Smooth muscle cell of the brain vasculature (primary cell): ENCODE results near the gene DCLRE1B.

Source experiments
- DNase-seq: peaks from one replicate; pipeline ENCODE4 v3.0.0-alpha.2; 2012; ENCODE audit warnings: low read depth, low spot score

Gene DCLRE1B

DNA sequence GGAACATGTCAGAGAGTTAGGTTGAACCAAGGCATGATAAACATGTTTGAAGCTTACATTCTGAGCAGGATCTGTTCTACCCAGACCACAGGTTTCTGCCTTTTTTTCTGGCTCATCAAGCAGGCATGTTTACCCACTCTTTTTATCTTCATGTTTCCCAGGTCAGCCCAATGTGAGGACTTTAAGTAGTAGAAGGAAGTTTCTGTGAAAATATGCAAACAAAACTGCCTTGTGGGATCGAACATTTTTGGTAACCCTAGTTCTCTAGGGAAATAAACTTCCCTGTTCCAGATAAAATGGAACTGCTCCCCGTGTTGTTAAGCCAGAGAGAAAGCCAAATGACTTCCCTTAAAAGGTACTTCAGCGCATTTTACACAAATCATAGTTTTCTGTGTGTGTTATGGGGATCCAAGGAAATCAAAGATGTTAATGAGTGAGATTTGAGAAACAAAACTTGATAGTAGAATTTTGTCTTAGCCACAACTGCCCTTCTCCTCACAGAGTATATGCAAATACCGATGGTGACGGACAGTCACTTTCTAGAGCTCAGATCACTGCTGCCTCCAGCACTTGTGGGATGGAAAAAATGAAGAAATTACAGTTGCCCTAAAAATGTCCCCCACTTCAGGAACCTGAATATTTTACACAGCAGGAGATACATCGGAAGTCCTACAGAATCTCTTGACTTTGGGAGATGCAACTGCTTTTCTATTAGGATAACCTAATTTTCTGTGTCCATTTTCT lies 23.2 kb downstream of the DCLRE1B start:
- DNase-seq: no peak

DNA sequence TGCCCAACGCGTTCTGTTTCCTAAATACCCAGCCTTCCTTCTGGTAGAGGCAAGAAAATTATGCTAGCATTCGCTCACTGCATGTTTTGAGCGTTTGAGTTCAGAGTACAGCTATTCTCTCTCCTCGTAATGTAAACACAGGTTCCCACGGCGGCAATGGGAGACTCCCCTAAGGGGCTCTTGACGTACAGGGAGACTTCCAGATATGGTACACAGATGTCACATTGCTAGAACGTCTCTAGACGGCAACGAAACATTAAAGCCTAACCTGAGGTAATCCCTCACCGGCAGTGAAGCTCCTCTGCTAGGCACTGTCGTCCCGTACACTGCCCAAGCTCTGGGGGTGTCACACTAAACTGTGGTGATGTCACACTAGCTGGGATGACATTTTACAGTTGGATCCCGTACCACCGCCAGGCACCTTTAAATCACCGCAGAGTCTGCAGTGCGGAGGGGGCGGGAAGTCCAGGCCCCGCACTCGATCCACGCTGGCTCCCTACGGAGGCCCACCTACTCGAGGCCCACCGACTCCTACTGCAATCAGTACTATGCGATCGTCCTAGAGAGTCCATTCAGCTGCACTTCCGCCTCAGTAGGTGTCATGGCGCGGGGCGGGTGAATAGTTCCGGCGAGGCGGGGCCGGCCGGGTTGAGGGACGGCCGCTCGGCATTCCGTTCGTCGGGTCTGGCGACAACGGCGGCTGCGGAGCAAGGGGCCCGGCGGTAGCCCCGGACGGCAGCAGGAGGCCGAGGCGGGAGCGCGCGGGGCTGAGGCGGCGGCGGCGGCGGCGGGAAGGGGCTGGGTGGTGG lies 24.0 kb downstream of the DCLRE1B start, which contains the start of gene HIPK1:
Gene HIPK1, plus strand, starts transcription at position 384 of the 809 bp plus-strand sequence.
- DNase-seq: peak; percentile 63

DNA sequence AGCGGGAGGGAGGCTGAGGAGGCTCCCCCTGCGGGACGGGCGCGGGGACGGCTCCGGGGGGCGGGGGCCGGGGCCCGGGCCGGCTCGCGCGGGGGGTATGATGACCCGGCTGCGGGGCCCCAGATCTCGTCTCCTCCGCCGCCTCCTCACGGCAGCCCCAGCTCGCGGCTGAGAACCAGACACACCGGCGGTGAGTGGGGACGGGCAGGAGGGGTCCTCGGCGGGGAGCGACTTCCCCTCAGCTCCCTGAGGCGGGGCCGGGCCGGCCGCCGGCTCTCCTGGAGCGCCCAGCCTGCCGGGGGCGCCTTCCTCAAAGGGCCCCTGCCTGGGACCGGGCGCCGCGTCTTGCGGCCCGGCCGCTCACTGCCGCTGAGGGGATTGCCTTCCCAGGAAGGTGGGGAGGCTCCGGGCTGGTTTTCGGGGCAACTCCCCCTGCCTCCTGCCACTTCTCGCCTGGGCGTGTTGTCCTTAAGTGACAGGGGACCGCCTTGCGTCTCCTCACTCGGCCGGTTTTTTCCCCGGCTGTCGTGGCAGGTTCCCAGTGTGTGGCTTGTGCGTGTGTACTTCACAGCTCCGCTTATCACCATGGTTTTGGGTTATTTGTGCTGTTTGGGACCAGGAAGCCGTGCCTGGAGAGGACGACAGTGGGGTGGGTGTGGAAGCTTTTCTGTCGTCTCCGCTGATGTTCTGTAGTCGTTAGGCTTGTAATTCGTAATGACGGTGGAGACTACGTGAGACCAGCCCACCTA lies 24.8 kb downstream of the DCLRE1B start:
- no peak for DNase-seq

DNA sequence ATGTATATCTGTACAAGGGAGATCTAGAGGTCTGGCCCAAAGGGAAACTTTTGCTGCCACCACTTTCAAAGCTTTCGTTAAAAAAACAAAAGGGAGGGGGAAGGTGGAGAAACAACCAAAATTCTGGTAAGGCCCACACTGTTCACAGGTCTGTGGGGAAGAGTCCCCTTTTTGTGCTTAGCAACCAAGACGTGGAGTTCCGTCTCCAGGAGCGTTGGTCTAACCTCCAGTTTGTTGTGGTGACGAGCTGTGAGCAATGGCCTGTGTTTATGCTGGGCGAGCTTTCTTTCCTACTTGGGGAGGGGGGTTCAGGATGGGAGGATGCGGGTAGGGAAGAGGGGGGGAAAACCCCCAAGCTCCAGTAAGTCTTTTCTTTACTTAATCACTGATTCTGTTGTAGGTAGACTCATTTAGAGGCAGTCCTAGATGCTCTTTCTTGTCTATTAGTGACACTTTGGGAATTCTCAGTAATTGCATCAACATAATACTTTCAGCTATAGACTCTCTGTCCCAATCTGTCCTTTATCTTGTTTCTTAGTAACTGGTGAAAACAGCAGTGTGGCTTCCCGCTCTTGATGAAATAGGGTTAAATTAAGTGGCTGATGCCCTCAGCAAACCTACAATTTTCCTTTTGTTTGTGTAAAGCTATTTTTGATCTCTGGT lies 25.5 kb downstream of the DCLRE1B start:
- DNase-seq: no peak

DNA sequence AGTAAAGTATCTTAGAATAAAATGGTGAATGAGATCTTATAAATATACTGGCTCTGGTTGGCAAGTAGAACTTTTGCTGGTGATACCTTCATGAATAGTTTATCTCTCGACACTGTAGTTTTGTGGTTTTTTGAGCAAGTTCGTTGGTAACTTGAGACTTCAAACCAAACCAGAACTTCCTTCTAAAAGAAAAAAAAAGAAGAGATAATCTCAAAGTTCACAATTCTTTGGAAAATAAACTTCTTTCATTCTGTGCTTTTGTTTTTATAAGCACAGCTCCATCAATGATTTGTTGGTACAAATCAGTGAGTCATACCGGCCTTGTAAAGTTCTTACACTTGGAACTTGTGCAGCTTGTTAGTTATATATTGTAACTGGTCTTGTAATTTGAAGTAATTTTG lies 26.3 kb downstream of the DCLRE1B start:
- DNase-seq: no peak

DNA sequence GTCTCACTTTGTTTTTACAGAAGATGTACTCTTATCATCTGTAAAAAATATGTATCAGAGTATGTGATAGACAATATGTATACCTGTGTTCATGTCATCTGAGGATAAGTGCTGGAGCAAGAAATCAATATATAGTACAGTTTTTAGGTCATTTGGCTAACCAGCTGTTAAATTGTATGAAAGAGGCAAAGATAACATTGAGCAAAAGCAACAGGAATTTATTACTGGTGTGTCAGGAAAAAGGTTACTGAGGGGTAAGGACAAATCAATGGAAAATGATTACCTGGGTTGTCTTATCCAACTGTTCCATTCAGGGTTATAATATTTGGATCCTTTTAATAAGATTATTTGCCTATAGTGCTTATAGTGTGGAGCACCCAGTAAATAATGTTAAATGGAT lies 28.9 kb downstream of the DCLRE1B start:
- DNase-seq: no peak

DNA sequence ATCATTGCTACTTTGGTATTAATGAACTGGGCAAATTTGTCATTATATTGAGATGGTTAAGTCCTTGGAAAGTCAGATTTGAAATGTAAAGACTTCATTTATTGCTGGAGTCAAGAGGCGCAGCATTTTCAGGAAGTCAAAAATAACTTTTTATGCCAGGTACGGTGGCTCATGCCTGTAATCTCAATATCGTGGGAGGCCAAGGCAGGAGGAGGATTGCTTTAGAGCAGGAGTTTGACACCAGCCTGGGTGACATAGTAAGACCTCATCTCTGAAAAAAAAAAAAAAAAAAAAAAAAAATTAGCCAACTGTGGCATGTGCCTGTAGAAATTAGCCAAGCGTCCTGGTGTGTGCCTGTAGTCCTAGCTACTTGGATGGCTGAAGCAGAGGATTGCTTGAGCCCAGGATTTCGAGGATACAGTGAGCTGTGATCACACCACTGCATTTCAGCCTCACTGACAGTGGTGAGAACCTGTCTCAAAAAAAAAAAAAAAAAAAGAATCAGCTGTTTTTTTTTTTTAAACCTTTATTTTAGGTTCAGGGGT lies 29.5 kb downstream of the DCLRE1B start:
- DNase-seq: no peak

DNA sequence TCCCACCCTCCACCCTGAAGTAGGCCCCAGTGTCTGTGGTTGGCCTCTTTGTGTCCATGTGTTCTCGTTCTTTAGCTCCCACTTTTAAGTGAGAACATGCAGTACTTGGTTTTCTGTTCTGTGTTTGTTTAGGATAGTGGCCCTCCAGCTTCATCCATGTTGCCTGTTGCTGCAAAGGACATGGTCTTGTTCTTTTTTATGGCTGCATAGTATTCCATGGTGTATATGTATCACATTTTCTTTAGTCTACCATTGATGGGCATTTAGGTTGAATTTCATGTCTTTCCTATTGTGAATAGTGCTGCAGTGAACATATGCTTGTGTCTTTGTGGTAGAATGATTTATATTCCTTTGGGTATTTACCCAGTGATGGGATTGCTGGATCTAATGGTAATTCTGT lies 30.1 kb downstream of the DCLRE1B start:
- no peak for DNase-seq

DNA sequence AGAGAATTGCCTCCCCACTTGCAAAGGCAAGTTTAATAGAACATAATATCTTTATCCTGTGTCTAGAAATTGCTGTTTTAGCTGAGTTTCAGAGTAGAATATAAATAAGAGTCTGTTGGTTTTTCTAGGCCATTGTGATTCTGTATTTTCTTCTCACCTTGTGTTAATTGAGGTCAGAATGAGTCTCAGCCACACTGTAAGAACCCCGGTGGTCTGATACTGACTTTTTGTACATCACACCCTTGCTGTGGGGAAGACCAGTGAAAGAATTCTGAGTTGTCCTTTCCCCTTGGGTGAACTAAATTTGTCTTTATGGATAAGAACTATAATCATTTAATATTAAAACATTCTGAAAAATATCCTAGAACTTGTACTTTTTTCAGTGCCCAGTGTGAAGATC lies 30.8 kb downstream of the DCLRE1B start:
- no peak for DNase-seq

GRCh38 chr1:113937146-113937545 lies 32.0 kb downstream of the DCLRE1B start:
- DNase-seq: no peak

DNA sequence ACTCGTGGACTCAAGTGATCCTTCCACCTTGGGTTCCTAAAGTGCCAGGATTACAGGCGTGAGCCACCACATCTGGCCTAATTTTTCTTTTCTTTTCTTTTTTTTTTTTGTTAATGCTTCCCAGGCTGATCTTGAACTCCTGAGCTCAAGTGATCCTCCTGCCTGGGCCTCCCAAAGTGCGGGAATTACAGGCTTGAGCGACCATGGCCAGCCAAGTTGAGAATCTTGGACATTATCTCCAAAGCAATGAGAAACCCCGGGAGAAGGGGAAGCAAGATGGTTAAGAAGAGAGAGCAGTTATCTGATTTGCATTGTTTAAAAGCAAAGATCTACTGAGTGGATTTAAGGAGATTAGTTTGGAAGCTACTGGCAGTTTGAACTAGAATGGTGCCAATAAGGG lies 33.1 kb downstream of the DCLRE1B start:
- no peak for DNase-seq

GRCh38 chr1:113940365-113941244 lies 35.5 kb downstream of the DCLRE1B start:
- DNase-seq: no peak

DNA sequence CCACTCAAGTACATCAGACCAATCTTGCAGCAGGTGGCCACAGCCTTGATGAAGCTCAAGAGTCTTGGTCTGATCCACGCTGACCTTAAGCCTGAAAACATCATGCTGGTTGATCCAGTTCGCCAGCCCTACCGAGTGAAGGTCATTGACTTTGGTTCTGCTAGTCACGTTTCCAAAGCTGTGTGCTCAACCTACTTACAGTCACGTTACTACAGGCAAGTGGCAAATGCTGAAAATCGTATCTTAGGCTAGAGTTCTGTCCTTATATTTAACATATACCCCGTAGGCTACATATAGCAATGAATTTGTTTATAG lies 36.1 kb downstream of the DCLRE1B start:
- no peak for DNase-seq

GRCh38 chr1:113942527-113942926 lies 37.4 kb downstream of the DCLRE1B start:
- no peak for DNase-seq

GRCh38 chr1:113943028-113943811 lies 38.1 kb downstream of the DCLRE1B start:
- no peak for DNase-seq

- DNase-seq: no peak
Measured at GRCh38 chr1:113945329-113945728, 40.2 kb downstream of the DCLRE1B start.

- DNase-seq: no peak
Measured at GRCh38 chr1:113946112-113946511, 41.0 kb downstream of the DCLRE1B start.

- DNase-seq: no peak
Measured at GRCh38 chr1:113946678-113947387, 41.7 kb downstream of the DCLRE1B start.
